GM12892 (cell line): Measurements from ENCODE around the gene GPC5.

ENCODE experiments used
- POLR2A ChIP-seq: IDR thresholded peaks from 2 replicates; pipeline ENCODE4 v1.6.1; 2011; ENCODE audit warnings: low read depth, low read length, control low read depth
- POLR2AphosphoS5 ChIP-seq: IDR thresholded peaks from 2 replicates; pipeline ENCODE4 v1.6.1; 2011; ENCODE audit warnings: low read depth, low read length, control low read depth

DNA sequence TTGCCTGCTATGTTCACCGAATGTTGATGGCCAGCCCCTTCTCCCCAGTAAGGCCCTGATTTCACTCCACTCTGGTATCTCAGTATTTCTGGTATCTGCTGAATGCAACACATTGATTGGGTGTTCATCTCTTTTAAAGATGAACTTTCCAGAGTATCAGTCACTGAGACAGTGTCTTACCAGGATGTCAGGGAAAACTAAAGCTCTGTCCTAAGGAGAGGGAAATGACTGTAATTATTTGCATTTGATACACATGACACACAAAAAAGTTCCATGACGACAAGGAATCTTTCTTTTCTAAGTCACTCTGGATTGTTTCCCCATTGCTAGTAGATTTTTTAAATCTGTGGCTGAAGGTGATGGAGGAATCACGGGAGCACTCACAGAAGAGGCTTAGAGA is 2.2 kb downstream of the GPC5 start:
- TF ChIP-seq POLR2AphosphoS5, result no peak
- TF ChIP-seq POLR2A, result no peak
